Measurements from ENCODE around the gene TMEM19.
"Not testable (repeated sequence)": the region's sequence is repeated elsewhere in the genome, so short reads cannot be mapped to it uniquely, and the experiment has no call there.

Gene TMEM19

GRCh38 chr12:71671311-71671710 lies 14.6 kb upstream of the TMEM19 start:
- no peak for TF ChIP-seq POLR2AphosphoS5 (IDR thresholded peaks at IDR 0.05; ENCODE audit: low read depth, low read length)
- no peak for TF ChIP-seq POLR2A (IDR thresholded peaks at IDR 0.05; ENCODE audit: low read depth, low read length)
- TF ChIP-seq TAF1 (IDR thresholded peaks at IDR 0.05; ENCODE audit: borderline replicate concordance, low read depth, low read length): no peak
- no peak for FAIRE-seq
- no peak for DNase-seq (ENCODE audit: insufficient read length)

GRCh38 chr12:71671816-71672215 lies 14.1 kb upstream of the TMEM19 start:
- no peak for TF ChIP-seq POLR2AphosphoS5 (IDR thresholded peaks at IDR 0.05; ENCODE audit: low read depth, low read length)
- no peak for TF ChIP-seq TAF1 (IDR thresholded peaks at IDR 0.05; ENCODE audit: borderline replicate concordance, low read depth, low read length)
- TF ChIP-seq POLR2A (IDR thresholded peaks at IDR 0.05; ENCODE audit: low read depth, low read length): no peak
- FAIRE-seq: no peak

GRCh38 chr12:71682466-71682865 lies 3.4 kb upstream of the TMEM19 start:
- TF ChIP-seq POLR2AphosphoS5 (IDR thresholded peaks at IDR 0.05; ENCODE audit: low read depth, low read length): no peak
- TF ChIP-seq POLR2A (IDR thresholded peaks at IDR 0.05; ENCODE audit: low read depth, low read length): no peak
- TF ChIP-seq TAF1 (IDR thresholded peaks at IDR 0.05; ENCODE audit: borderline replicate concordance, low read depth, low read length): no peak
- FAIRE-seq: no peak
- DNase-seq (ENCODE audit: insufficient read length): no peak

More at GRCh38 chr12:71671816-71672215, 14.1 kb upstream of the TMEM19 start:
- DNase-seq (ENCODE audit: insufficient read length): no peak

GRCh38 chr12:71683633-71684032 lies 2.2 kb upstream of the TMEM19 start:
- DNase-seq (ENCODE audit: insufficient read length) (no peak), FAIRE-seq (no peak)
- TF ChIP-seq POLR2A (IDR thresholded peaks at IDR 0.05; ENCODE audit: low read depth, low read length): no peak
- no peak for TF ChIP-seq TAF1 (IDR thresholded peaks at IDR 0.05; ENCODE audit: borderline replicate concordance, low read depth, low read length)
- TF ChIP-seq POLR2AphosphoS5 (IDR thresholded peaks at IDR 0.05; ENCODE audit: low read depth, low read length): no peak

GRCh38 chr12:71684081-71684480 lies 1.8 kb upstream of the TMEM19 start:
- TF ChIP-seq POLR2AphosphoS5 (IDR thresholded peaks at IDR 0.05; ENCODE audit: low read depth, low read length): no peak
- TF ChIP-seq TAF1 (IDR thresholded peaks at IDR 0.05; ENCODE audit: borderline replicate concordance, low read depth, low read length): no peak
- FAIRE-seq (no peak), DNase-seq (ENCODE audit: insufficient read length) (no peak)

GRCh38 chr12:71685312-71685906 lies 473 bp upstream of the TMEM19 start:
- TF ChIP-seq POLR2A (IDR thresholded peaks at IDR 0.05; ENCODE audit: low read depth, low read length) (no peak), POLR2AphosphoS5 (IDR thresholded peaks at IDR 0.05; ENCODE audit: low read depth, low read length) (no peak), TAF1 (IDR thresholded peaks at IDR 0.05; ENCODE audit: borderline replicate concordance, low read depth, low read length) (no peak)
- FAIRE-seq: no peak
- no peak for DNase-seq (ENCODE audit: insufficient read length)

GRCh38 chr12:71686658-71687025 lies 760 bp downstream of the TMEM19 start:
- TF ChIP-seq TAF1 (IDR thresholded peaks at IDR 0.05; ENCODE audit: borderline replicate concordance, low read depth, low read length) (no peak), POLR2AphosphoS5 (IDR thresholded peaks at IDR 0.05; ENCODE audit: low read depth, low read length) (no peak), POLR2A (IDR thresholded peaks at IDR 0.05; ENCODE audit: low read depth, low read length) (no peak)
- FAIRE-seq (peak; percentile 60), DNase-seq (ENCODE audit: insufficient read length) (no peak)

- not testable (repeated sequence) for DNase-seq (ENCODE audit: insufficient read length); FAIRE-seq
Measured at GRCh38 chr12:71687172-71687571, 1.3 kb downstream of the TMEM19 start.

- peak; percentile 27 for FAIRE-seq
- no peak for DNase-seq (ENCODE audit: insufficient read length)
- TF ChIP-seq TAF1 (IDR thresholded peaks at IDR 0.05; ENCODE audit: borderline replicate concordance, low read depth, low read length): no peak
- no peak for TF ChIP-seq POLR2AphosphoS5 (IDR thresholded peaks at IDR 0.05; ENCODE audit: low read depth, low read length)
- TF ChIP-seq POLR2A (IDR thresholded peaks at IDR 0.05; ENCODE audit: low read depth, low read length): no peak
Measured at GRCh38 chr12:71688961-71689570, 3.2 kb downstream of the TMEM19 start.

- DNase-seq (ENCODE audit: insufficient read length): no peak
- TF ChIP-seq TAF1 (IDR thresholded peaks at IDR 0.05; ENCODE audit: borderline replicate concordance, low read depth, low read length): no peak
- TF ChIP-seq POLR2A (IDR thresholded peaks at IDR 0.05; ENCODE audit: low read depth, low read length): no peak
- no peak for TF ChIP-seq POLR2AphosphoS5 (IDR thresholded peaks at IDR 0.05; ENCODE audit: low read depth, low read length)
- FAIRE-seq: no peak
Measured at GRCh38 chr12:71691504-71692129, 5.7 kb downstream of the TMEM19 start.

GRCh38 chr12:71693126-71693525 lies 7.2 kb downstream of the TMEM19 start:
- DNase-seq (ENCODE audit: insufficient read length) (no peak), FAIRE-seq (no peak)
- TF ChIP-seq POLR2A (IDR thresholded peaks at IDR 0.05; ENCODE audit: low read depth, low read length) (no peak), POLR2AphosphoS5 (IDR thresholded peaks at IDR 0.05; ENCODE audit: low read depth, low read length) (no peak), TAF1 (IDR thresholded peaks at IDR 0.05; ENCODE audit: borderline replicate concordance, low read depth, low read length) (no peak)

- not testable (repeated sequence) for DNase-seq (ENCODE audit: insufficient read length)
- FAIRE-seq: peak; percentile 71
Measured at GRCh38 chr12:71693651-71694050, 7.8 kb downstream of the TMEM19 start.
